H9 (cell line): ENCODE results near the gene CFAP77. TPM values are rescaled to one million over a fixed set of nuclear protein-coding genes. Genes with fewer than 3 reads are reported as not detected.

ENCODE experiments used
- DNase-seq: peaks from one replicate; pipeline ENCODE4 v3.0.0-alpha.2; 2017
- H2AFZ ChIP-seq: one replicate; pipeline ENCODE4 v1.6.1; 2013; ENCODE audit warnings: mild to moderate bottlenecking, low read length, control low read depth, moderate library complexity
- H2AK5ac ChIP-seq: 2 replicates; pipeline ENCODE4 v1.6.1; 2013; ENCODE audit warnings: low read length, control low read depth, mixed read lengths; ENCODE audit not compliant: insufficient read length
- H2BK120ac ChIP-seq: one replicate; pipeline ENCODE4 v1.6.1; 2013; ENCODE audit warnings: low read depth, mild to moderate bottlenecking, low read length, control low read depth, inconsistent platforms; ENCODE audit not compliant: poor library complexity, severe bottlenecking
- H2BK12ac ChIP-seq: 2 replicates; pipeline ENCODE4 v1.6.1; 2013; ENCODE audit warnings: low read length, control low read depth, mixed read lengths, low read depth; ENCODE audit not compliant: insufficient read length
- H2BK15ac ChIP-seq: 2 replicates; pipeline ENCODE4 v1.6.1; 2013; ENCODE audit warnings: low read depth, low read length, control low read depth
- H2BK20ac ChIP-seq: one replicate; pipeline ENCODE4 v1.6.1; 2013; ENCODE audit warnings: low read depth, mild to moderate bottlenecking, low read length, control low read depth, inconsistent platforms; ENCODE audit not compliant: poor library complexity, severe bottlenecking
- H2BK5ac ChIP-seq: 2 replicates; pipeline ENCODE4 v1.6.1; 2013; ENCODE audit warnings: low read length, control low read depth, mixed read lengths; ENCODE audit not compliant: insufficient read length
- H3K14ac ChIP-seq: 2 replicates; pipeline ENCODE4 v1.6.1; 2013; ENCODE audit warnings: low read length, control low read depth; ENCODE audit not compliant: insufficient read depth
- H3K18ac ChIP-seq: 2 replicates; pipeline ENCODE4 v1.6.1; 2013; ENCODE audit warnings: low read depth, mild to moderate bottlenecking, mixed read lengths, low read length, control low read depth; ENCODE audit not compliant: insufficient read length
- H3K23ac ChIP-seq: 2 replicates; pipeline ENCODE4 v1.6.1; 2013; ENCODE audit warnings: low read length, control low read depth, mixed read lengths, low read depth; ENCODE audit not compliant: insufficient read length
- H3K23me2 ChIP-seq: 2 replicates; pipeline ENCODE4 v1.6.1; 2013; ENCODE audit warnings: low read depth, mild to moderate bottlenecking, mixed read lengths, low read length, control low read depth; ENCODE audit not compliant: insufficient read length, poor library complexity, severe bottlenecking
- H3K27ac ChIP-seq: 2 replicates; pipeline ENCODE4 v1.5.1; 2013; ENCODE audit warnings: low read length, control low read depth, mixed read lengths, low read depth; ENCODE audit not compliant: insufficient read length
- H3K27me3 ChIP-seq: 2 replicates; pipeline ENCODE4 v1.6.1; 2013; ENCODE audit warnings: low read length, control low read depth, inconsistent platforms; ENCODE audit not compliant: insufficient read depth
- H3K4ac ChIP-seq: 2 replicates; pipeline ENCODE4 v1.6.1; 2013; ENCODE audit warnings: low read depth, mild to moderate bottlenecking, control low read depth, inconsistent platforms, low read length, moderate library complexity
- H3K4me1 ChIP-seq: 2 replicates; pipeline ENCODE4 v1.6.1; 2013; ENCODE audit warnings: low read length, control low read depth, inconsistent platforms; ENCODE audit not compliant: insufficient read depth
- H3K4me2 ChIP-seq: 2 replicates; pipeline ENCODE4 v1.6.1; 2013; ENCODE audit warnings: low read length, control low read depth, mixed read lengths; ENCODE audit not compliant: insufficient read length, insufficient read depth
- H3K56ac ChIP-seq: 2 replicates; pipeline ENCODE4 v1.6.1; 2013; ENCODE audit warnings: low read depth, mild to moderate bottlenecking, mixed read lengths, low read length, control low read depth; ENCODE audit not compliant: insufficient read length
- H3K79me1 ChIP-seq: 2 replicates; pipeline ENCODE4 v1.6.1; 2013; ENCODE audit warnings: low read depth, mild to moderate bottlenecking, moderate library complexity, low read length, control low read depth, inconsistent platforms; ENCODE audit not compliant: insufficient read depth, poor library complexity, severe bottlenecking
- H3K79me2 ChIP-seq: 2 replicates; pipeline ENCODE4 v1.6.1; 2013; ENCODE audit warnings: low read length, control low read depth, inconsistent platforms; ENCODE audit not compliant: insufficient read depth
- H3K9ac ChIP-seq: 2 replicates; pipeline ENCODE4 v1.6.1; 2013; ENCODE audit warnings: low read length, control low read depth, mixed read lengths; ENCODE audit not compliant: insufficient read length; ENCODE audit errors: extremely low read depth
- H3K9me3 ChIP-seq: one replicate; pipeline ENCODE4 v1.6.1; 2013; ENCODE audit warnings: low read depth, low read length, inconsistent platforms; ENCODE audit not compliant: control insufficient read depth
- H3T11ph ChIP-seq: one replicate; pipeline ENCODE4 v1.6.1; 2013; ENCODE audit warnings: mild to moderate bottlenecking, low read length, control low read depth, inconsistent platforms
- H4K20me1 ChIP-seq: one replicate; pipeline ENCODE4 v1.6.1; 2013; ENCODE audit not compliant: control insufficient read depth, insufficient read length, insufficient read depth
- H4K5ac ChIP-seq: 2 replicates; pipeline ENCODE4 v1.6.1; 2013; ENCODE audit warnings: low read depth, mild to moderate bottlenecking, mixed read lengths, low read length, control low read depth; ENCODE audit not compliant: insufficient read length
- H4K8ac ChIP-seq: replicated peaks from 2 replicates; pipeline ENCODE4 v1.6.1; 2013; ENCODE audit warnings: low read length, control low read depth, mixed read lengths, low read depth; ENCODE audit not compliant: insufficient read length
- H4K91ac ChIP-seq: 2 replicates; pipeline ENCODE4 v1.6.1; 2013; ENCODE audit warnings: low read depth, mild to moderate bottlenecking, moderate library complexity, mixed read lengths, low read length, control low read depth; ENCODE audit not compliant: insufficient read length
- H3K27ac Mint-ChIP-seq, 3 experiments: 2 replicates in 2 of 3; 3 replicates in 1 of 3; pipeline ENCODE4 v1.8.0; 2020 to 2021; ENCODE audit warnings: mixed read lengths in 3 of 3, mild to moderate bottlenecking in 1 of 3, moderate library complexity in 1 of 3
- H3K27me3 Mint-ChIP-seq: 2 replicates; pipeline ENCODE4 v1.8.0; 2021; ENCODE audit warnings: low read depth, mild to moderate bottlenecking, moderate library complexity, mixed read lengths
- H3K36me3 Mint-ChIP-seq, 3 experiments: 2 replicates in 2 of 3; 3 replicates in 1 of 3; pipeline ENCODE4 v1.8.0; 2020 to 2021; ENCODE audit warnings: low read depth in 3 of 3, mixed read lengths in 3 of 3; ENCODE audit not compliant: insufficient read depth in 1 of 3
- H3K4me1 Mint-ChIP-seq, 2 experiments: 2 replicates each; pipeline ENCODE4 v1.8.0; 2020; ENCODE audit warnings: mixed read lengths in 2 of 2
- H3K4me3 Mint-ChIP-seq, 2 experiments: 2 replicates in 1 of 2; 3 replicates in 1 of 2; pipeline ENCODE4 v1.8.0; 2020 to 2021; ENCODE audit warnings: mild to moderate bottlenecking in 2 of 2, mixed read lengths in 2 of 2, moderate library complexity in 1 of 2
- H3K9me3 Mint-ChIP-seq, 2 experiments: 2 replicates in 1 of 2; 3 replicates in 1 of 2; pipeline ENCODE4 v1.8.0; 2020; ENCODE audit warnings: mild to moderate bottlenecking in 2 of 2, mixed read lengths in 2 of 2, moderate library complexity in 1 of 2
- WGBS: extraction: QIAGEN DNeasy Blood & Tissue Kit; methylation state at CpG from one replicate; pipeline ENCODE4 v1.1.7; 2013; ENCODE audit warnings: missing lambda C conversion rate, low lambda C conversion rate, mixed read lengths; ENCODE audit not compliant: insufficient read length; ENCODE audit errors: extremely low coverage; 5-methylcytosine and 5-hydroxymethylcytosine counted together
- total RNA-seq: library from RNA; stranded (reverse); gene quantifications from 2 replicates; pipeline ENCODE4 v1.2.1, GENCODE V29; 2021
- TF ChIP-seq, protein P1 (sequence below): fragments of 200-600 bp; sonication (generic); conservative IDR thresholded peaks from 3 replicates; pipeline ENCODE4 v1.8.0; 2021; ENCODE audit warnings: antibody characterized with exemption, mild to moderate bottlenecking

The CFAP77 gene
- total RNA-seq, 1 experiment from 2014 or later = 0.72 TPM

DNA sequence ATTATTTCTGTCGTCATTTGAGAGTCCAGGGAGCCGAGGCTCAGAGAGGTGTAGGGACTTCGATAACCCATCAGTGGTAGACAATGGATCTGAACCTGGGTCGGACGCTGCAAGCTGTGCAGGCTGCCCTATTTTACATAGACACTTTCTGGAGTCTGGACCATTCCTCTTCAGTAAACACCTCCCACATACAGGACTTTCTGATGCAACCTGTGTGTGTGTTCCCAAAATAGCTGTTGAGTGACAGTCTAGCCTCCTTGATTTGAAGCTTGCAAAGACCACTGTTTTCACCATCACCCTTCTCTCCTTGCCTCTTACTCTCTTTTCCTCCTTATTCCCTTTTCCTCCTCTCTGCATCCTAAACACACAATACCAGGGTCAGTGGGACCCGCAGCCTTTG is 30.7 kb downstream of the CFAP77 start:
- Histone ChIP-seq H3K27me3 (no peaks in the 10 kb centered on the region), H3K23ac (no peak overlapping the region), H2BK5ac (no peak overlapping the region), H3K14ac (no peak overlapping the region), H3K27ac (no peak overlapping the region), H2BK12ac (no peak overlapping the region), H3K4me1 (no peaks in the 10 kb centered on the region; the same call in 1 of the 2 replicates), H3K9ac (no peak overlapping the region), H4K5ac (no peak overlapping the region), H3K18ac (no peak overlapping the region), H2BK20ac (no peak overlapping the region), H3K23me2 (no peaks in the 10 kb centered on the region), H3K79me2 (no peaks in the 10 kb centered on the region), H3K56ac (no peak overlapping the region), H4K20me1 (no peaks in the 10 kb centered on the region), H3K79me1 (no peaks in the 10 kb centered on the region), H3K4me2 (no peak overlapping the region), H4K91ac (no peak overlapping the region), H2AK5ac (no peak overlapping the region), H3T11ph (no peak overlapping the region), H3K4ac (no peak overlapping the region), H2AFZ (no peak overlapping the region), H2BK15ac (no peak overlapping the region), H3K9me3 (no peaks in the 10 kb centered on the region), H4K8ac (no peak overlapping the region), H2BK120ac (no peak overlapping the region)
- Mint-ChIP-seq H3K27me3 (no peaks in the 10 kb centered on the region; the same call in 1 of the 2 replicates), H3K4me1 (peaks cover 17 to 24% of the 10 kb centered on the region in 2 experiments), H3K27ac (peak overlapping the region in 1 of 3 experiments; percentile 19; a peak in 2 of 7 replicates), H3K36me3 (no peaks in the 10 kb centered on the region; a peak in 1 of 7 replicates), H3K9me3 (peaks cover 0 to 3% of the 10 kb centered on the region in 2 experiments; a peak in 1 of 5 replicates), H3K4me3 (peak overlapping the region in 1 of 2 experiments; percentile 28; a peak in 1 of 5 replicates)
- no CpG with 5 or more reads among the region's 6 CpGs for WGBS
- TF ChIP-seq, protein P1, sequence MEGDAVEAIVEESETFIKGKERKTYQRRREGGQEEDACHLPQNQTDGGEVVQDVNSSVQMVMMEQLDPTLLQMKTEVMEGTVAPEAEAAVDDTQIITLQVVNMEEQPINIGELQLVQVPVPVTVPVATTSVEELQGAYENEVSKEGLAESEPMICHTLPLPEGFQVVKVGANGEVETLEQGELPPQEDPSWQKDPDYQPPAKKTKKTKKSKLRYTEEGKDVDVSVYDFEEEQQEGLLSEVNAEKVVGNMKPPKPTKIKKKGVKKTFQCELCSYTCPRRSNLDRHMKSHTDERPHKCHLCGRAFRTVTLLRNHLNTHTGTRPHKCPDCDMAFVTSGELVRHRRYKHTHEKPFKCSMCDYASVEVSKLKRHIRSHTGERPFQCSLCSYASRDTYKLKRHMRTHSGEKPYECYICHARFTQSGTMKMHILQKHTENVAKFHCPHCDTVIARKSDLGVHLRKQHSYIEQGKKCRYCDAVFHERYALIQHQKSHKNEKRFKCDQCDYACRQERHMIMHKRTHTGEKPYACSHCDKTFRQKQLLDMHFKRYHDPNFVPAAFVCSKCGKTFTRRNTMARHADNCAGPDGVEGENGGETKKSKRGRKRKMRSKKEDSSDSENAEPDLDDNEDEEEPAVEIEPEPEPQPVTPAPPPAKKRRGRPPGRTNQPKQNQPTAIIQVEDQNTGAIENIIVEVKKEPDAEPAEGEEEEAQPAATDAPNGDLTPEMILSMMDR = no peak
- no peak for DNase-seq
